WTC11 (cell line): ENCODE data around the gene STX12. TPM values are rescaled to one million over a fixed set of nuclear protein-coding genes. Genes with fewer than 3 reads are reported as not detected.

Experiments used
- ATAC-seq: fragments of 200-7000 bp; cut with Tn5 transposase; 2 replicates; pipeline ENCODE4 v1.10.0; 2021; ENCODE audit warnings: mild to moderate bottlenecking, moderate library complexity
- CTCF ChIA-PET: fragments of 300-600 bp; sonication (Branson Sonifier 250); formaldehyde crosslinking; loops from one replicate; lab custom pipeline; 2021; ENCODE audit warnings: antibody characterized with exemption; lab: Charles Lee
- POLR2A ChIA-PET: fragments of 350-600 bp; sonication (Branson Sonifier 250); formaldehyde crosslinking; loops from one replicate; lab custom pipeline; 2021; ENCODE audit warnings: antibody characterized with exemption; lab: Charles Lee
- DNase-seq: peaks from one replicate; pipeline ENCODE4 v3.0.0; 2021; ENCODE audit warnings: low spot score
- H3K27ac Mint-ChIP-seq: 2 replicates; pipeline ENCODE4 v1.8.0; 2021; ENCODE audit warnings: mixed read lengths
- H3K27me3 Mint-ChIP-seq: 2 replicates; pipeline ENCODE4 v1.8.0; 2021; ENCODE audit warnings: low read depth, mild to moderate bottlenecking, moderate library complexity, mixed read lengths
- H3K36me3 Mint-ChIP-seq: 2 replicates; pipeline ENCODE4 v1.8.0; 2021; ENCODE audit warnings: mixed read lengths
- H3K4me1 Mint-ChIP-seq: 2 replicates; pipeline ENCODE4 v1.8.0; 2022; ENCODE audit warnings: mixed read lengths
- H3K4me3 Mint-ChIP-seq: 2 replicates; pipeline ENCODE4 v1.8.0; 2021; ENCODE audit warnings: mild to moderate bottlenecking, moderate library complexity, mixed read lengths
- H3K9me3 Mint-ChIP-seq: 2 replicates; pipeline ENCODE4 v1.8.0; 2021; ENCODE audit warnings: mixed read lengths
- AFF4 ChIP-seq: sonication (generic); formaldehyde crosslinking; IDR thresholded peaks from 2 replicates; pipeline ENCODE4 v1.8.1; 2023; ENCODE audit warnings: mild to moderate bottlenecking, missing genetic modification reagents, borderline replicate concordance
- CREM ChIP-seq: sonication (generic); formaldehyde crosslinking; IDR thresholded peaks from 2 replicates; pipeline ENCODE4 v1.8.1; 2022; ENCODE audit warnings: mild to moderate bottlenecking, missing genetic modification reagents, moderate library complexity
- ERG ChIP-seq: fragments of 250-450 bp; sonication (Bioruptor Pico); IDR thresholded peaks from 2 replicates; pipeline ENCODE4 v1.8.0; 2021; ENCODE audit warnings: mild to moderate bottlenecking
- FOXP1 ChIP-seq: sonication (generic); formaldehyde crosslinking; IDR thresholded peaks from 2 replicates; pipeline ENCODE4 v1.8.0; 2022; ENCODE audit warnings: missing genetic modification reagents, mild to moderate bottlenecking, moderate library complexity, borderline replicate concordance
- GABPB1 ChIP-seq: sonication (generic); formaldehyde crosslinking; IDR thresholded peaks from 2 replicates; pipeline ENCODE4 v1.8.1; 2023; ENCODE audit warnings: mild to moderate bottlenecking, missing genetic modification reagents
- IRF2 ChIP-seq: sonication (generic); formaldehyde crosslinking; IDR thresholded peaks from 2 replicates; pipeline ENCODE4 v1.8.0; 2022; ENCODE audit warnings: low read depth, missing genetic modification reagents, borderline replicate concordance
- MAX ChIP-seq: sonication (generic); formaldehyde crosslinking; IDR thresholded peaks from 2 replicates; pipeline ENCODE4 v1.8.0; 2022; ENCODE audit warnings: mild to moderate bottlenecking, missing genetic modification reagents
- MXD4 ChIP-seq: fragments of 250-450 bp; sonication (Bioruptor Pico); IDR thresholded peaks from 2 replicates; pipeline ENCODE4 v1.8.0; 2021; ENCODE audit warnings: mild to moderate bottlenecking, moderate library complexity, borderline replicate concordance
- RORB ChIP-seq: fragments of 250-450 bp; sonication (Bioruptor Pico); IDR thresholded peaks from 2 replicates; pipeline ENCODE4 v1.9.0; 2021; ENCODE audit warnings: mild to moderate bottlenecking
- SMAD4 ChIP-seq: sonication (generic); formaldehyde crosslinking; IDR thresholded peaks from 2 replicates; pipeline ENCODE4 v1.8.0; 2022; ENCODE audit warnings: mild to moderate bottlenecking, missing genetic modification reagents
- SP1 ChIP-seq: sonication (generic); formaldehyde crosslinking; conservative IDR thresholded peaks from 2 replicates; pipeline ENCODE4 v1.8.1; 2022; ENCODE audit warnings: missing genetic modification reagents
- STAT6 ChIP-seq: sonication (generic); formaldehyde crosslinking; conservative IDR thresholded peaks from 2 replicates; pipeline ENCODE4 v1.8.1; 2023; ENCODE audit warnings: mild to moderate bottlenecking, low read depth, missing genetic modification reagents, moderate library complexity
- ZMAT4 ChIP-seq: fragments of 250-450 bp; sonication (Bioruptor Pico); IDR thresholded peaks from 2 replicates; pipeline ENCODE4 v1.9.0; 2021; ENCODE audit warnings: mild to moderate bottlenecking
- ZNF121 ChIP-seq: sonication (generic); formaldehyde crosslinking; IDR thresholded peaks from 2 replicates; pipeline ENCODE4 v1.8.0; 2023; ENCODE audit warnings: missing genetic modification reagents
- ZNF138 ChIP-seq: sonication (generic); formaldehyde crosslinking; conservative IDR thresholded peaks from 2 replicates; pipeline ENCODE4 v1.8.1; 2022; ENCODE audit warnings: mild to moderate bottlenecking, moderate library complexity, missing genetic modification reagents
- ZNF219 ChIP-seq: sonication (generic); formaldehyde crosslinking; IDR thresholded peaks from 2 replicates; pipeline ENCODE4 v1.8.0; 2023; ENCODE audit warnings: missing genetic modification reagents, mild to moderate bottlenecking, borderline replicate concordance
- ZNF232 ChIP-seq: sonication (generic); formaldehyde crosslinking; IDR thresholded peaks from 2 replicates; pipeline ENCODE4 v1.8.0; 2022; ENCODE audit warnings: mild to moderate bottlenecking, missing genetic modification reagents
- ZNF396 ChIP-seq: fragments of 250-450 bp; sonication (Bioruptor Pico); IDR thresholded peaks from 2 replicates; pipeline ENCODE4 v1.8.0; 2021; ENCODE audit warnings: mild to moderate bottlenecking, moderate library complexity, borderline replicate concordance
- total RNA-seq: library from RNA; stranded (reverse); gene quantifications from 3 replicates; pipeline ENCODE4 v1.2.3, GENCODE V29; 2021
- TF ChIP-seq, protein P1 (sequence below): sonication (generic); formaldehyde crosslinking; conservative IDR thresholded peaks from 2 replicates; pipeline ENCODE4 v1.8.1; 2022; ENCODE audit warnings: mild to moderate bottlenecking, missing genetic modification reagents
- TF ChIP-seq, protein P2 (sequence below): sonication (generic); formaldehyde crosslinking; IDR thresholded peaks from 2 replicates; pipeline ENCODE4 v1.8.0; 2022; ENCODE audit warnings: mild to moderate bottlenecking, missing genetic modification reagents
- TF ChIP-seq, protein P3 (sequence below): sonication (generic); formaldehyde crosslinking; IDR thresholded peaks from 2 replicates; pipeline ENCODE4 v1.8.1; 2023; ENCODE audit warnings: mild to moderate bottlenecking, missing genetic modification reagents

The STX12 gene
- total RNA-seq, 1 experiment from 2014 or later = 10.3 TPM

DNA sequence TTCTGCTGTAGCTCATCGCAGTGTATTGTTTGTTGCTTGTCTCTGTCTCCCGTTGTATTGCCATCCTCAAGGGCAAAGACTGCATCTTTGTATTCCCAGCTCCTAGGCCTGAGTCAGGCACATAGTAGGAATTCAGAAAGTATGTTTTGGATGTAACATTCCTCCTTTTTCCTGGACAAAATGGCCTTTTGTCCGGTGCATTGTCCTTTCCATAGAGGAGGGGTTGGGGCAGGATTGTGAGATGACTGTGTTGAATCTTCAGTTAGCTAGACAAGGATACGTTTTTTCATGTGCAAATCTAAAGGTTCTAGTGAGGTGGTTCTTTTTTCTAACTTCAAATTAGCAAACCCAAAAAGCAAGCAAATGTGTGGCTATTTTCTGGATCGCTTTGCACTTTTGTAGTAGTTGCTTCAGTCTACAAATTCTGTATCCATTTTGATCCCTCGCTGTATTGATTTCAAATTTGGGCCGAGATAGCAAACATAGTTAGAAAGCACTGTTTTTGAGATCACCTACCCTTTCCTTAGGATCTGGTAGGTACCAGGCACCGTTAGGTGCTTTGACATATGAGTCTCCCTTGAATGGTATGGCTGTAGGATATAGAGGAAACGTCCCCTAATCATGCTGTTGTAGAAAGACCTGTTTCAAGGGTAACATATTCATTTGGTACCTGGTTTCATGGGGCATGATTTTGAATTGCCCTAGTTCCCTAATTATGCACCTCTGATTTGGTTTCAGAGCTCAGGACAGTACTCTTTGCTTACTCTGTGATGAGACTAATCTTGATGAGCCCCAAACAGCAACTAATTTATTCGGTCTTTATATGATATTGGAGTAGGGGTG lies 58.8 kb downstream of the STX12 start:
- ChIA-PET POLR2A (interaction anchor here (0.7 to 2.2 kb wide), 5 partner anchors 59 to 128 kb away, joined by 3 to 8 read pairs (median 6); partner anchors contain the start of genes FAM76A, STX12 and XKR8), CTCF (interaction anchor here (1.9 to 3.9 kb wide), 2 partner anchors 59 to 107 kb away, joined by 10 to 14 read pairs; partner anchors contain the start of genes FAM76A and STX12)
- 0 out of 2 replicates have a peak, but pooled peaks cover 3% of the 10 kb centered on the region for H3K9me3 Mint-ChIP-seq
- H3K4me3 Mint-ChIP-seq = peak overlapping the region; percentile 94
- H3K36me3 Mint-ChIP-seq = peaks cover 25% of the 10 kb centered on the region
- TF ChIP-seq CREM (CRISPR knock-in tag) (no peak), SP1 (CRISPR knock-in tag) (0 out of 2 replicates have a peak, but pooled peaks have one; percentile 17)
- ATAC-seq (no peak), DNase-seq (no peak)
- no peaks in the 10 kb centered on the region; the same call in 1 of the 2 replicates for H3K27me3 Mint-ChIP-seq
- H3K4me1 Mint-ChIP-seq = peaks cover 15% of the 10 kb centered on the region
- H3K27ac Mint-ChIP-seq = peak overlapping the region; percentile 98

DNA sequence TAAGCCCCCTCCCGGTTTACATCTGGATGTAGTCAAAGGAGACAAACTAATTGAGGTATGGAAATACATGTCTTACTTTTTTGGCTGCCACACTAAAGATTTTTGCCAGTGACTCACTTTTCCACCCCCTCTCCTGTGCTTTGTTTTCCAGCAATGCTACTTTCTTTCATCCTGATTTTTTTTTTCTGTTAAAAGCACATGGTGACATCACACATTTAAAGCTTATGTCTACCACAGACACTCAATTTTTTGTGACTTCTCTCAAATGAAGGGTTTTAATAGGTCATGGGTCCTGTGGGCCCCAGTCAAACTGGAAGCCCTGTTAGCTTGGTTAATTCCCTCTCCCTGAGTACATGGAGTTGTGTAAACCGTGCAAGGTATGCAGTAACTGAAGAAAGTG lies 59.7 kb downstream of the STX12 start:
- Mint-ChIP-seq H3K4me1 (peaks cover 15% of the 10 kb centered on the region), H3K36me3 (peaks cover 30% of the 10 kb centered on the region), H3K4me3 (0 out of 2 replicates have a peak overlapping the region, but pooled peaks have one; percentile 94), H3K27me3 (no peaks in the 10 kb centered on the region; the same call in 1 of the 2 replicates), H3K27ac (no peak overlapping the region), H3K9me3 (0 out of 2 replicates have a peak, but pooled peaks cover 3% of the 10 kb centered on the region)
- no peak for ATAC-seq
- ChIA-PET CTCF (interaction anchor here (0.8 to 3.9 kb wide), 2 partner anchors 25 to 107 kb away, joined by 3 to 14 read pairs; partner anchors contain the start of gene FAM76A), POLR2A (interaction anchor here (0.7 to 0.9 kb wide), 2 partner anchors 60 to 380 kb away, joined by 3 to 4 read pairs; partner anchors contain the start of gene STX12)
- no peak for DNase-seq
- TF ChIP-seq ZNF219 (CRISPR knock-in tag) (no peak), IRF2 (no peak), ZMAT4 (CRISPR knock-in tag) (no peak), FOXP1 (CRISPR knock-in tag) (no peak), MAX (CRISPR knock-in tag) (no peak), STAT6 (CRISPR knock-in tag) (no peak), AFF4 (CRISPR knock-in tag) (no peak), ZNF232 (no peak), GABPB1 (CRISPR knock-in tag) (no peak), ZNF396 (CRISPR knock-in tag) (no peak), ERG (CRISPR knock-in tag) (no peak), SMAD4 (no peak), MXD4 (CRISPR knock-in tag) (no peak), ZNF138 (CRISPR knock-in tag) (no peak), ZNF121 (CRISPR knock-in tag) (no peak), RORB (CRISPR knock-in tag) (no peak)
- TF ChIP-seq, protein P1, sequence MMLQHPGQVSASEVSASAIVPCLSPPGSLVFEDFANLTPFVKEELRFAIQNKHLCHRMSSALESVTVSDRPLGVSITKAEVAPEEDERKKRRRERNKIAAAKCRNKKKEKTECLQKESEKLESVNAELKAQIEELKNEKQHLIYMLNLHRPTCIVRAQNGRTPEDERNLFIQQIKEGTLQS (CRISPR knock-in tag) = no peak
- TF ChIP-seq, protein P2, sequence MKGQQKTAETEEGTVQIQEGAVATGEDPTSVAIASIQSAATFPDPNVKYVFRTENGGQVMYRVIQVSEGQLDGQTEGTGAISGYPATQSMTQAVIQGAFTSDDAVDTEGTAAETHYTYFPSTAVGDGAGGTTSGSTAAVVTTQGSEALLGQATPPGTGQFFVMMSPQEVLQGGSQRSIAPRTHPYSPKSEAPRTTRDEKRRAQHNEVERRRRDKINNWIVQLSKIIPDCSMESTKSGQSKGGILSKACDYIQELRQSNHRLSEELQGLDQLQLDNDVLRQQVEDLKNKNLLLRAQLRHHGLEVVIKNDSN (CRISPR knock-in tag) = no peak
- TF ChIP-seq, protein P3, sequence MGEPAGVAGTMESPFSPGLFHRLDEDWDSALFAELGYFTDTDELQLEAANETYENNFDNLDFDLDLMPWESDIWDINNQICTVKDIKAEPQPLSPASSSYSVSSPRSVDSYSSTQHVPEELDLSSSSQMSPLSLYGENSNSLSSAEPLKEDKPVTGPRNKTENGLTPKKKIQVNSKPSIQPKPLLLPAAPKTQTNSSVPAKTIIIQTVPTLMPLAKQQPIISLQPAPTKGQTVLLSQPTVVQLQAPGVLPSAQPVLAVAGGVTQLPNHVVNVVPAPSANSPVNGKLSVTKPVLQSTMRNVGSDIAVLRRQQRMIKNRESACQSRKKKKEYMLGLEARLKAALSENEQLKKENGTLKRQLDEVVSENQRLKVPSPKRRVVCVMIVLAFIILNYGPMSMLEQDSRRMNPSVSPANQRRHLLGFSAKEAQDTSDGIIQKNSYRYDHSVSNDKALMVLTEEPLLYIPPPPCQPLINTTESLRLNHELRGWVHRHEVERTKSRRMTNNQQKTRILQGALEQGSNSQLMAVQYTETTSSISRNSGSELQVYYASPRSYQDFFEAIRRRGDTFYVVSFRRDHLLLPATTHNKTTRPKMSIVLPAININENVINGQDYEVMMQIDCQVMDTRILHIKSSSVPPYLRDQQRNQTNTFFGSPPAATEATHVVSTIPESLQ (CRISPR knock-in tag) = no peak
